DND-41 (cell line): ENCODE data around the gene TMEM33.
"Not testable (repeated sequence)": the region's sequence is repeated elsewhere in the genome, so short reads cannot be mapped to it uniquely, and the experiment has no call there.

Source experiments
- ATAC-seq: fragments of 200-7000 bp; cut with Tn5 transposase; 3 replicates; pipeline ENCODE4 v1.9.1; 2021; ENCODE audit warnings: low read depth; ENCODE audit not compliant: insufficient read depth
- DNase-seq: peaks from one replicate; pipeline ENCODE4 v3.0.0-alpha.2; 2020
- H2AFZ ChIP-seq: 2 replicates; pipeline ENCODE4 v1.6.0; 2012; ENCODE audit warnings: low read depth, low read length
- H3K27ac ChIP-seq: 2 replicates; pipeline ENCODE4 v1.5.1; 2012; ENCODE audit warnings: low read length, inconsistent platforms
- H3K27me3 ChIP-seq: fragments of 200-600 bp; sonication (generic); 2 replicates; pipeline ENCODE4 v1.6.0; 2012; ENCODE audit warnings: low read length, mild to moderate bottlenecking, inconsistent platforms; ENCODE audit not compliant: insufficient read depth, poor library complexity
- H3K36me3 ChIP-seq: 2 replicates; pipeline ENCODE4 v1.5.1; 2012; ENCODE audit warnings: low read length, inconsistent platforms; ENCODE audit not compliant: insufficient read depth
- H3K4me1 ChIP-seq: 2 replicates; pipeline ENCODE4 v1.5.1; 2012; ENCODE audit warnings: mild to moderate bottlenecking, low read length; ENCODE audit not compliant: insufficient read depth
- H3K4me2 ChIP-seq: 2 replicates; pipeline ENCODE4 v1.6.0; 2012; ENCODE audit warnings: mild to moderate bottlenecking, moderate library complexity, low read length, inconsistent platforms; ENCODE audit not compliant: insufficient read depth
- H3K4me3 ChIP-seq, 2 experiments: fragments of 200-600 bp in 1 of 2; shearing (Covaris generic) in 1 of 2; 2 replicates each; pipeline ENCODE4 v1.5.1; 2012 to 2016; ENCODE audit warnings: inconsistent platforms in 2 of 2, low read length in 2 of 2, mild to moderate bottlenecking in 2 of 2, low read depth in 1 of 2, moderate library complexity in 1 of 2
- H3K79me2 ChIP-seq: 2 replicates; pipeline ENCODE4 v1.6.0; 2012; ENCODE audit warnings: low read length, inconsistent platforms; ENCODE audit not compliant: insufficient read depth
- H3K9ac ChIP-seq: 2 replicates; pipeline ENCODE4 v1.6.0; 2012; ENCODE audit warnings: low read depth, mild to moderate bottlenecking, inconsistent platforms, low read length, moderate library complexity
- H3K9me3 ChIP-seq: 2 replicates; pipeline ENCODE4 v1.5.1; 2012; ENCODE audit warnings: low read length, moderate library complexity, mild to moderate bottlenecking, inconsistent platforms; ENCODE audit not compliant: insufficient read depth, severe bottlenecking
- H4K20me1 ChIP-seq: 2 replicates; pipeline ENCODE4 v1.6.0; 2012; ENCODE audit warnings: low read length; ENCODE audit not compliant: insufficient read depth
- EZH2 ChIP-seq: IDR thresholded peaks from 3 replicates; pipeline ENCODE4 v1.6.1; 2012; ENCODE audit warnings: borderline replicate concordance, low read depth, mild to moderate bottlenecking, moderate library complexity, low read length, inconsistent platforms; ENCODE audit not compliant: severe bottlenecking
- TF ChIP-seq, protein P1 (sequence below): IDR thresholded peaks from 2 replicates; pipeline ENCODE4 v1.5.1; 2012; ENCODE audit warnings: borderline replicate concordance, low read length, moderate library complexity, mild to moderate bottlenecking; ENCODE audit not compliant: poor library complexity, severe bottlenecking; ENCODE audit errors: extremely low read depth

The TMEM33 gene

GRCh38 chr4:41912546-41912945, 22.7 kb upstream of the TMEM33 start:
- Histone ChIP-seq H3K27me3 (no peaks in the 10 kb centered on the region), H3K9me3 (no peaks in the 10 kb centered on the region), H3K4me2 (no peak overlapping the region), H2AFZ (no peak overlapping the region), H3K36me3 (no peaks in the 10 kb centered on the region), H3K4me1 (no peaks in the 10 kb centered on the region), H3K9ac (no peak overlapping the region), H3K79me2 (no peaks in the 10 kb centered on the region), H3K4me3 (no peak overlapping the region), H3K27ac (no peak overlapping the region), H4K20me1 (no peaks in the 10 kb centered on the region)
- DNase-seq (no peak), ATAC-seq (no peak)
- TF ChIP-seq EZH2, result no peak
- TF ChIP-seq, protein P1, sequence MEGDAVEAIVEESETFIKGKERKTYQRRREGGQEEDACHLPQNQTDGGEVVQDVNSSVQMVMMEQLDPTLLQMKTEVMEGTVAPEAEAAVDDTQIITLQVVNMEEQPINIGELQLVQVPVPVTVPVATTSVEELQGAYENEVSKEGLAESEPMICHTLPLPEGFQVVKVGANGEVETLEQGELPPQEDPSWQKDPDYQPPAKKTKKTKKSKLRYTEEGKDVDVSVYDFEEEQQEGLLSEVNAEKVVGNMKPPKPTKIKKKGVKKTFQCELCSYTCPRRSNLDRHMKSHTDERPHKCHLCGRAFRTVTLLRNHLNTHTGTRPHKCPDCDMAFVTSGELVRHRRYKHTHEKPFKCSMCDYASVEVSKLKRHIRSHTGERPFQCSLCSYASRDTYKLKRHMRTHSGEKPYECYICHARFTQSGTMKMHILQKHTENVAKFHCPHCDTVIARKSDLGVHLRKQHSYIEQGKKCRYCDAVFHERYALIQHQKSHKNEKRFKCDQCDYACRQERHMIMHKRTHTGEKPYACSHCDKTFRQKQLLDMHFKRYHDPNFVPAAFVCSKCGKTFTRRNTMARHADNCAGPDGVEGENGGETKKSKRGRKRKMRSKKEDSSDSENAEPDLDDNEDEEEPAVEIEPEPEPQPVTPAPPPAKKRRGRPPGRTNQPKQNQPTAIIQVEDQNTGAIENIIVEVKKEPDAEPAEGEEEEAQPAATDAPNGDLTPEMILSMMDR, result no peak

- no peaks in the 10 kb centered on the region for H4K20me1 ChIP-seq
- no peak overlapping the region for H3K27ac ChIP-seq
- no peak overlapping the region for H3K4me2 ChIP-seq
- H3K9ac ChIP-seq, result no peak overlapping the region
- H3K4me1 ChIP-seq, result no peaks in the 10 kb centered on the region
- no peak overlapping the region for H2AFZ ChIP-seq
- TF ChIP-seq EZH2, result no peak
- TF ChIP-seq, protein P1, result no peak
- H3K79me2 ChIP-seq, result no peaks in the 10 kb centered on the region
- no peaks in the 10 kb centered on the region for H3K27me3 ChIP-seq
- ATAC-seq, result no peak
- no peak for DNase-seq
- H3K9me3 ChIP-seq, result no peaks in the 10 kb centered on the region
- H3K4me3 ChIP-seq, result no peak overlapping the region
- no peaks in the 10 kb centered on the region for H3K36me3 ChIP-seq
Measured at GRCh38 chr4:41913509-41913908, 21.7 kb upstream of the TMEM33 start.

DNA sequence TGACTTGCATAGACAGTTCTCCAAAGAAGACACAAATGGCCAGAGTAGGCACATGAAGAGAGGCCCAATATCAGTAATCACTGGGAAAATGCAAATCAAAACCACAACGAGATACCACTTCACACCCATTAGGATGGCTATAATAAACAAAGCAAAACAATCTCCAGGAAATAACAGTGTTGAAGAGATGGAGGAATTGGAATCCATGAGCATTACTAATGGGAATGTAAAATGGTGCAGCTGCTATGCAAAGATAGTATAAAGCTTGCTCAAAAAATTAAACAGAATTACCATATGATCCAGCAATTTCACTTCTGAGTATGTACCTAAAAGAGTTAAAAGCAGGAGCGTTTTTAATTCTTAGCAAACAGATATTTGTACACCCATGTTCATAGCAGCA, 17.0 kb upstream of the TMEM33 start:
- Histone ChIP-seq H3K79me2 (no peaks in the 10 kb centered on the region), H3K4me3 (no peak overlapping the region), H3K27ac (no peak overlapping the region), H2AFZ (no peak overlapping the region), H3K9ac (no peak overlapping the region), H3K36me3 (no peaks in the 10 kb centered on the region), H3K9me3 (peaks cover 12% of the 10 kb centered on the region), H3K4me1 (no peaks in the 10 kb centered on the region), H3K27me3 (no peaks in the 10 kb centered on the region), H4K20me1 (no peaks in the 10 kb centered on the region), H3K4me2 (no peak overlapping the region)
- DNase-seq, result no peak
- no peak for TF ChIP-seq EZH2
- TF ChIP-seq, protein P1, result no peak
- no peak for ATAC-seq

DNA sequence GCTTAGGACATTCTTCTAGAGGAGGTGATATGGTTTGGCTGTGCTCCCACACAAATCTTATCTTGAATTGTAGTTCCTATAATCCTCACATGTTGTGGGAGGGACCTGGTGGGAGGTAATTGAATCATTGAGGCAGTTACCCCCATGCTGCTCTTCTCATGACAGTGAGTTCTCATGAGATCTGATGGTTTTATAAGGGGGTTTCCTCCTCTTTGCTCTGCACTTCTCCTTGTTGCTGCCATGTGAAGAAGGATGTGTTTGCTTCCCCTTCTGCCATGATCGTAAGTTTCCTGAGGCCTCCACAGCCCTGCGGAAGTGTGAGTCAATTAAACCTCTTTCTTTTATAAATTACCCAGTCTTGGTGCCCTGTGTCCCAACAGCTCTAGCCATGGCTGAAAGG, 14.8 kb upstream of the TMEM33 start:
- peaks cover 12% of the 10 kb centered on the region for H3K9me3 ChIP-seq
- H2AFZ ChIP-seq, H3K36me3 ChIP-seq, H3K79me2 ChIP-seq, H4K20me1 ChIP-seq, H3K27ac ChIP-seq, H3K4me2 ChIP-seq, H3K27me3 ChIP-seq, H3K4me3 ChIP-seq, ATAC-seq, H3K4me1 ChIP-seq, DNase-seq, H3K9ac ChIP-seq: not testable (repeated sequence)
